ENCODE results near the gene RARB. TPM values are rescaled to one million over a fixed set of nuclear protein-coding genes. Genes with fewer than 3 reads are reported as not detected.

The RARB gene
- polyA plus RNA-seq (2011; rRNA removed): 7.8 and 10.1 TPM in 2 replicates
- 13.2 and 19.9 TPM in 2 replicates for polyA minus RNA-seq (2011; rRNA and poly(A)+ RNA removed)

GRCh38 chr3:25427942-25428788 is at the start of gene RARB:
Gene RARB, plus strand, starts transcription at chr3:25428263. Its CDS starts 469 bp downstream, at chr3:25428732.
- peak; percentile 81 for DNase-seq (ENCODE audit: low read depth)
- peak within 1 kb of the TSS; percentile 48 for H3K4me3 ChIP-seq (ENCODE audit: low read depth, low read length)
- H3K36me3 ChIP-seq (ENCODE audit: control insufficient read depth, insufficient read depth, low read length): no peaks in the 10 kb centered on the region
- no peaks in the 10 kb centered on the region for H3K27me3 ChIP-seq (ENCODE audit: control insufficient read depth, insufficient read depth, low read length)
- no peak for TF ChIP-seq CTCF (IDR thresholded peaks at IDR 0.05; ENCODE audit: insufficient read depth, low read depth, low read length)
- ChIA-PET CTCF (interaction anchor here (0.7 to 0.9 kb wide), 2 partner anchors 8 to 46 kb away, joined by 3 read pairs; no protein-coding TSS in a partner anchor), POLR2A (interaction anchor here (0.5 kb wide), 1 partner anchor 165 kb away, joined by 3 read pairs; no protein-coding TSS in a partner anchor)

GRCh38 chr3:25378786-25379311 is 49.2 kb upstream of the RARB start:
- Histone ChIP-seq H3K27me3 (ENCODE audit: control insufficient read depth, insufficient read depth, low read length) (no peaks in the 10 kb centered on the region), H3K36me3 (ENCODE audit: control insufficient read depth, insufficient read depth, low read length) (no peaks in the 10 kb centered on the region), H3K4me3 (ENCODE audit: low read depth, low read length) (no peak overlapping the region)
- POLR2A ChIA-PET: no interaction called here
- no peak for DNase-seq (ENCODE audit: low read depth)
- TF ChIP-seq CTCF (IDR thresholded peaks at IDR 0.05; ENCODE audit: insufficient read depth, low read depth, low read length): no peak
- CTCF ChIA-PET: no interaction called here

- POLR2A ChIA-PET: no interaction called here
- no peak for TF ChIP-seq CTCF (IDR thresholded peaks at IDR 0.05; ENCODE audit: insufficient read depth, low read depth, low read length)
- H3K27me3 ChIP-seq (ENCODE audit: control insufficient read depth, insufficient read depth, low read length): no peaks in the 10 kb centered on the region
These were observed 47.8 kb upstream of the RARB start for GRCh38 chr3:25380222-25380739.

GRCh38 chr3:25381083-25381482 is 47.0 kb upstream of the RARB start:
- ChIA-PET CTCF (interaction anchor here (0.9 kb wide), 1 partner anchor 224 kb away, joined by 3 read pairs; no protein-coding TSS in a partner anchor), POLR2A (no interaction called here)
- Histone ChIP-seq H3K4me3 (ENCODE audit: low read depth, low read length) (no peak overlapping the region), H3K36me3 (ENCODE audit: control insufficient read depth, insufficient read depth, low read length) (no peaks in the 10 kb centered on the region), H3K27me3 (ENCODE audit: control insufficient read depth, insufficient read depth, low read length) (no peaks in the 10 kb centered on the region)
- DNase-seq (ENCODE audit: low read depth): no peak
- TF ChIP-seq CTCF (IDR thresholded peaks at IDR 0.05; ENCODE audit: insufficient read depth, low read depth, low read length): no peak

More at GRCh38 chr3:25380222-25380739, 47.8 kb upstream of the RARB start:
- CTCF ChIA-PET: interaction anchor here (0.9 kb wide), 1 partner anchor 224 kb away, joined by 3 read pairs; no protein-coding TSS in a partner anchor
- Histone ChIP-seq H3K4me3 (ENCODE audit: low read depth, low read length) (no peak overlapping the region), H3K36me3 (ENCODE audit: control insufficient read depth, insufficient read depth, low read length) (no peaks in the 10 kb centered on the region)
- DNase-seq (ENCODE audit: low read depth): no peak

- Histone ChIP-seq H3K4me3 (ENCODE audit: low read depth, low read length) (no peak overlapping the region), H3K36me3 (ENCODE audit: control insufficient read depth, insufficient read depth, low read length) (no peaks in the 10 kb centered on the region), H3K27me3 (ENCODE audit: control insufficient read depth, insufficient read depth, low read length) (no peaks in the 10 kb centered on the region)
- ChIA-PET CTCF (no interaction called here), POLR2A (no interaction called here)
- DNase-seq (ENCODE audit: low read depth): no peak
- no peak for TF ChIP-seq CTCF (IDR thresholded peaks at IDR 0.05; ENCODE audit: insufficient read depth, low read depth, low read length)
These were observed 43.6 kb upstream of the RARB start for GRCh38 chr3:25384471-25384870.
